RPMI7951 (cell line): ENCODE measurements around the gene ZNF362. TPM values are rescaled to one million over a fixed set of nuclear protein-coding genes. Genes with fewer than 3 reads are reported as not detected.
"Not testable (repeated sequence)": the region's sequence is repeated elsewhere in the genome, so short reads cannot be mapped to it uniquely, and the experiment has no call there.

Experiments used
- DNase-seq: peaks from one replicate; pipeline ENCODE4 v3.0.0-alpha.2; 2012; ENCODE audit warnings: low read depth
- total RNA-seq: library from RNA; depleted of rRNA; stranded (reverse); fragments of >200 nt; shearing (Covaris generic); gene quantifications from 2 replicates; pipeline ENCODE4 v1.2.3, GENCODE V29; 2014

ZNF362 gene
- total RNA-seq, 1 experiment from 2014 or later: 8.9 TPM

GRCh38 chr1:33305816-33306652 lies 49.7 kb downstream of the ZNF362 start:
- no peak for DNase-seq

GRCh38 chr1:33306653-33307493 lies 50.6 kb downstream of the ZNF362 start:
- DNase-seq: no peak

GRCh38 chr1:33307494-33307864 lies 51.2 kb downstream of the ZNF362 start:
- no peak for DNase-seq

- DNase-seq: not testable (repeated sequence)
Measured at GRCh38 chr1:33309351-33309750, 53.1 kb downstream of the ZNF362 start.

DNA sequence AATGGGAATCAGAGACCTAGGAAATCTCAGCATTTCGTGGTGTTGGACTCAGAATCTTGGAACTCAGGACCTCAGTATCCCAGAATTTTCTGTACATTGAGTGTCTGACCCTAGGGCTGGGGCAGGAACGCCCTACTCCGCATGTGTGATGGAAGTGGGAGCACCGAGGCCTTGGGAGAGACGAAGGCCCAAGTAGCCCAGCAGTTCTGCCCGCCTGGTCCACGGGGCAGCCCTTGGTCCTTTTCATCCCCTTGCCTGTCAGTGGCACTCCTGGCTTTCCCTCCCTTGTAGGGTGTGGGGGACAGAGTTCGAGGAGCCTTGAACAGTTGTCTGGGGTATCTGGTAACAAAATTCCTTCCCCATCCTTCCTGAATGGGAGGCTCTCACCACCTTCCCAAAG lies 54.4 kb downstream of the ZNF362 start:
- DNase-seq: no peak

DNA sequence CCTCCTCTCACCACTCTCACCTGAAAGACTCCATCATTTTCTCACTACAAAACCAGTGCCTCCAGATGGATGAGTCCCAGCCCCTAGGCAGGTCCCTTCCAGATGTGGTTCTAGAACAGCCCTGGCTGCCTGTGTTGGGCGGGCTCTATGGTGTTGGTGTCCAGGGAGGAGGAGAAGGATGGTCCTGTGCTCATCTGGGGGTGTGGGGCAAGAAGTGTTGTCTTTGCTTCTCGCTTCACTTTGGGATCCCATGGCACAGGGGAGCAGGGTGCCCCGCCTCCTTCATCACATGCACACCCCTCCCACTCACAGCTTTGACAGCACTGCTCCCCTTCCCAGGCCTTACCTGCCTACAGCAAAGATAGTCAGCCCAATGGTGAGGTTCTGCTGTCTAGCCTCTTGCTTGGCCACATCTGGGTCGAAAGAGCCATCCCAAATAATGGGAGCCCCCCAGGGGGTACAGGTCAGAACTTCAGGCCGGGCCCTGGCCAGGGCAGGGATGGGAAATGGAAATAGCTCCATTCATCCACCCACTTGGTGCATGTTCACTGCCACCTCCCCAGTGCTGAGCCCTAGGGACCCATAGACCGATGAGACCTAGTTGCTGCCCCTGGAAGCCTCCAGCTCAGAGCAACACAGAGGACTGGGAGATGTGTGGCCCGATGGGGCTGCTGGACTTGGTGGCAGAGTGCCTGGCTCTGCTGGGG lies 55.6 kb downstream of the ZNF362 start:
- no peak for DNase-seq

- no peak for DNase-seq
Measured at GRCh38 chr1:33312413-33312749, 56.1 kb downstream of the ZNF362 start.

- no peak for DNase-seq
Measured at GRCh38 chr1:33314416-33314815, 58.1 kb downstream of the ZNF362 start.

GRCh38 chr1:33316601-33317000 lies 60.3 kb downstream of the ZNF362 start:
- DNase-seq: no peak

DNA sequence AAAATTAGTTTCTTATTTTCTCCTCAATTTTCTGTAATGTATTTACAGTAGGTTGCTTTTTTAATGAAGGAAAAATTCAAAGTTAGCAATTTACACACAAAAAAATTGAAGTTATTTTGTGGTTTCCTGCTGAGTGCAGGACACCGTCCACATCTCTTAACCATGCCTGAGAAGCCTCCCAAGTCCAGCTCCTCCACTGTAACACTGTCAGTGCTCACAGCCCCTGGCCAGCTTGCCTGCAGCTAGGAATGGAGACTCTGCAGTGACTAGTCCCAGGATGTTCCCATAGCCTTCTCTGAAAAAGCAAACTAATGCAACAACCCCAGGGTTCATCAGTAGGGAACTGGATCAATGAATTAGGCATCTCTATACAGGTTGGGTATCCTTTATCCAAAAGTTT lies 61.1 kb downstream of the ZNF362 start:
- DNase-seq: no peak

- DNase-seq: no peak
Measured at GRCh38 chr1:33317946-33318345, 61.7 kb downstream of the ZNF362 start.

DNA sequence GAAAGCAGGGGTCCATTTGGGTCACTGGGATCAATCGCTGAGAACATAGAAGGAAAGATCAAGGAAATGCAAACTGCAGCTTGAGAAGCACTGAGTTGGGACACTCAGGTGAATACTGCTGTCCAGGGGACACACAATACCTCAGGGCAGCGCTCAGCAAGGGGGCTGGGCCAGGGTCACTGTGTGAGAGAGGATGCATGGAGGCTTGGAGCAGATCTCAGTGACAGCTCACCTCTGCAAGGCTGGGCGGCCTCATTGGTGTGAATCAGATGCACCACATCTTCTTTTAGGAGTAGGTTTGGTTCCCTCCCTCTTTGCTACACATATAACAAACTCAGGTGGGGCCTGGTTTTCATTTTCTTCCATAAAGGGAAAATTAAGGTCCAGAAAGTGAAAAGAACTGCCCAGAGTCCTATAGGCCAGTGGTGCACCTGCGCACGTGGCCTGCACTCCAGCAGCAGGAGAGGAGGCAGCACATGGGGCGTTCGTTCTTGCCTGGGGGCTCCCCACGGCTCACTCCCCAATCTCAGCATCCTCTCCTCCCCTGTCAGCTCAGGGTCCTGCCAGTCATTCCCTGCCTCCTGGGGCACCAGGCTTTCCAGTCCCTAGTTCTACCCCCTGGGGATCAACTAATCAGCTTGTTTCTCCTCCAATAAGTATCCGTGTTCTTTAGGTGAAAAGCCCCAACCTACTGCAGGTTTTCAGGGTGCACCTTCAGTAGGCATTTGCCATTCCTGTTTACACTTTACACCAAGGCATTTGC lies 63.1 kb downstream of the ZNF362 start:
- DNase-seq: no peak

DNA sequence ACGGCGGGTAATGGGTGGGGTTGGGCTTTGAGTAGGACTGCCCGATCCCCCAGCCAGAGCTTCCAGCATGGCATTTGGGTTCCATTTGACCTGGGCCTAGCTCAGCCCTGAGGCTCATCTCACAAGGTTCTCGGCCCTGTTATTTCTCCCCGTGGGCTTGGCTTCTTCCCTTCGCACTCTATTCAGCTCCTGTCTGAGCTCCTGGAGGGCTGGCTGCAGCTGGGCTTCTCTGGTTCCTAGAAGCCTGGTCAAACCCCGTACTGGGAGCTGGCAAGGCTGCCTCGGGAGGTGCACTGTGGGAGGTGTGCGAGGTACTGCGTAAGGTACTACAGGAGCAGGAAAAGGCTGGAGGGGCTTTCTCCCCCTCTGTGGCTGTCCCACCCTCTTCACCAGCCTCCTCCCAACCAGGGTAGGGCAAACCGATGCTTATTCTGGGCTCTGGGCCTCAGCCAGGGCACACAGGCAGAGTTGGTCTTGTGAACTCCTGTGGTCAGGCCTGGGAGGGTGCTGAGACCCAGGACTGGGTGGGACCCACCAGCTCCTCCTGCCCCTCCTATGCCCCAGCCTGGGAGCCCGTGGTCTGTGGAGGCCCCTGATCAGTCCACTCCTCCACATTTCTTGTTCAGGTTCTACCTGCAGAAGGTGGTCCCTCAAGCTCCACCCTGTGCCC lies 63.8 kb downstream of the ZNF362 start:
- DNase-seq: no peak

DNA sequence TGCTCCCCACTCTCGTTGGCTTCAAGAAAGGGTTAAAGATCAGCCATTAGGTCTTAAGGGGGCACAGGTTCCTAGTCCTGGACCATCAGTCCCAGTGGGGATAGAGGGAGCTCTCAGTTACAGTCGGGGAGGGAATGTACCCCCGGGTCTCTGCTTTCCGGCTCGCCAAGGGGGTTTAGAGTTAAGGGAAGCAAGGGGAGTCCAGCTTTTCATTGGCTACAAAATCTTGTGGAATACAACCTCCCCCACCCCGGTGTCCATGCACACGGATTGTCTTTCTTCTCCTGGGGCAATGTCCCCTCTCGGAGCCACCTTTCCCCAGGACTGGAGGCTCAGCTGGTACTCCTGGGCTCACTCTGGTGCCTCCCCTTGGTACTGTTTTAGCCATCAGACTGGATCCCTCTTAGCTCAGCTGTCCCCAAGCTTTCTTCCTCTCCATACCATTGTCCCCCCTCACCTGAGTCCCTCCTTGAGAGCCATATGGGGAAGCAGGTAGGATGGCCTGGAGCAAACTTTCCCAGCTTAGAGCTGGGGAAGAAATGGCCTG lies 64.4 kb downstream of the ZNF362 start, which contains the start of gene A3GALT2:
Gene A3GALT2 (minus strand): TSS at position 480 of the 547 bp plus-strand sequence. CDS start 0 bp downstream, at position 480.
- no peak for DNase-seq

DNA sequence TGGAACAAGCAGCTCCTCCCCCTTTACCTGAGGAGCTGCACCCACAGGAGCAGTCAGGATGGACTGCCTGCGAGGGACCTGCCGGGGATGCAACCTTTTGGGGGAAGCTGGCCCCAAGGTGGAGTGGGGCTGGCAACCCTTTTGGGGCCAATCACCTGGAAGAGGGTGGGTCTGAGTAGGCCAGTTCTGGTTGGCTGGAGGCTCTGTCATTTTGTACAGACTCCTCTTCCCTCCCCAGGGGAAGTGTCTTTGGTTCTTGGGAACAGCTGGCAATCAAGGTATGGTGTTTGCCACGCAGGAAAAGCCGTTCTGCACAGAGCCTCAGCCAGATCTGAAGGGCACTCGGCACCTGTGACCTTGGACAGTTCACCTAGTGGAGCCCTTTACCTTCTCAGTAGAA lies 64.9 kb downstream of the ZNF362 start:
- no peak for DNase-seq

DNA sequence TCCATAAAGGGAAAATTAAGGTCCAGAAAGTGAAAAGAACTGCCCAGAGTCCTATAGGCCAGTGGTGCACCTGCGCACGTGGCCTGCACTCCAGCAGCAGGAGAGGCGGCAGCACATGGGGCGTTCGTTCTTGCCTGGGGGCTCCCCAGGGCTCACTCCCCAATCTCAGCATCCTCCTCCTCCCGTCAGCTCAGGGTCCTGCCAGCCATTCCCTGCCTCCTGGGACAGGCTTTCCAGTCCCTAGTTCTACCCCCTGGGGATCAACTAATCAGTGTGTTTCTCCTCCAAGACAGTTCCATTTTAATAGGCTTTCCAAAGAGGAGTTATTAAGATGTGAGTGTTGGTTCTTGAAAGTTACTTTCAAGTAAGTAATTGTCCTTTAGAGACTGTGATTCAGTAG lies 65.8 kb downstream of the ZNF362 start:
- DNase-seq: no peak

- DNase-seq: no peak
Measured at GRCh38 chr1:33322870-33323585, 66.7 kb downstream of the ZNF362 start.

DNA sequence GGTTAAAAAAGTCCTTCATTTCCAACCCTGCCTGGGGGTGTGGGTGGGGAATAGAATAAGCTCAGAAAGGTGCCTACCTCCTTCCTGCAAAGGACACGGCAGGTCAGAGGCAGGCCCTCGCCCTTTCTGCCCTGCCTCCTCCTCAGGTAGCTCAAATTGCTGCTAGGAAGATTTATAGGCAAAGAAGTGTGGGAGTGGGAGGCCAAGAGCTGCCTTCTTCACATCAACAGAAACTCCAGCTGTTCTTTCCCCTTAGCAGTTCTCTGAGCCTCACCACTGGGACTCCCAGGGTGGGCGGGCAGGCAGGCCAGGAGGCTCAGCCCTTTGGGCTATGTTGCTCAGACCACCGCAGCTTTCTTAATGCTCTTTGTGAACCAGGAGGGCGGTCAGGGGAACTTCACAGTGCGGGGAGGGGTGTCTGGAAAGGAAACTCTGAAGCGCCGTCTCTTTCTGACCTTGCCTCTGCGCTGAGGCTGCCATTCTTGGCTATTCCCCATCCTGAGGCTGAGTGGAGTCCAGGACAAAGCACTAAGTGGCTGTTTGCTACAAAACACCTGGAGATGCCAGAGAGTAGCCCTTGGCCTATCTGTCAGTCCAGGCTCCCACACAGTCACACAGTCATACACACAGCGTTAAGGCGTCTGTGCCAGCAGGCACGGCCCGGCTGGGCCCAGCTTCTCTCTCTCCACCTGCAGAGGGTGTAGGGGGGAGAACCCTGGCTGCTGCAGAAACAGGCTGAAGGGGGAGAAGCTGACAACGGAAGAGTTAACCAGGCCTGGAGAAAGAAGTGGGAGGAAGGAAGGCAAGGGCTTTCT lies 67.6 kb downstream of the ZNF362 start:
- no peak for DNase-seq
